Islet of Langerhans (tissue), 1 donor: Measurements from ENCODE around the gene ZFHX3.

Experiments used
- FAIRE-seq: peaks from one replicate; lab custom pipeline; 2011; peaks lifted over from hg19 to GRCh38; lab: Jason Lieb, UNC

ZFHX3 gene

DNA sequence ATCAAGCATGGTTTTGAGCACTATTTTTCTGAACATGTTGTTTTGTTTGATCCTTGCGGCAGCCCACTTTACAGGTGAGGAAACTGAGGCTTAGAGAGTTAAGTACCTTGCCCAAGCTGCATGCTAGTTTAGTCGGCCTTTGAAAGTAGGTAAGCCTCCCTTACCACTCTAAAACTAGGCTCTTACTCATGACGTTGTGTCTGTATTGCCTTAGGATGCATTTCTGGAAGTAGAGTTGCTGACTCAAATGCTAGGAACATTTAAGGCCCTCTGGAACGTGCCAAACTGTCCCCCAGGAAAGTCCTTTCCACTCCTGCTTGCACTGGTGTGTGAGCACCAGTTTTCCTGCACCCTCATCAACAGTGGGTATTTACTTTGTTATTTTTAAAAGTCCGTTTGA, 76.6 kb downstream of the ZFHX3 start:
- FAIRE-seq, result no peak

GRCh38 chr16:72970656-72971055, 77.3 kb downstream of the ZFHX3 start:
- FAIRE-seq, result no peak

- no peak for FAIRE-seq
These were observed 78.1 kb downstream of the ZFHX3 start for GRCh38 chr16:72969812-72970211.

- FAIRE-seq, result no peak
These were observed 78.8 kb downstream of the ZFHX3 start for GRCh38 chr16:72969146-72969545.

- no peak for FAIRE-seq
These were observed 80.0 kb downstream of the ZFHX3 start for GRCh38 chr16:72967941-72968340.

DNA sequence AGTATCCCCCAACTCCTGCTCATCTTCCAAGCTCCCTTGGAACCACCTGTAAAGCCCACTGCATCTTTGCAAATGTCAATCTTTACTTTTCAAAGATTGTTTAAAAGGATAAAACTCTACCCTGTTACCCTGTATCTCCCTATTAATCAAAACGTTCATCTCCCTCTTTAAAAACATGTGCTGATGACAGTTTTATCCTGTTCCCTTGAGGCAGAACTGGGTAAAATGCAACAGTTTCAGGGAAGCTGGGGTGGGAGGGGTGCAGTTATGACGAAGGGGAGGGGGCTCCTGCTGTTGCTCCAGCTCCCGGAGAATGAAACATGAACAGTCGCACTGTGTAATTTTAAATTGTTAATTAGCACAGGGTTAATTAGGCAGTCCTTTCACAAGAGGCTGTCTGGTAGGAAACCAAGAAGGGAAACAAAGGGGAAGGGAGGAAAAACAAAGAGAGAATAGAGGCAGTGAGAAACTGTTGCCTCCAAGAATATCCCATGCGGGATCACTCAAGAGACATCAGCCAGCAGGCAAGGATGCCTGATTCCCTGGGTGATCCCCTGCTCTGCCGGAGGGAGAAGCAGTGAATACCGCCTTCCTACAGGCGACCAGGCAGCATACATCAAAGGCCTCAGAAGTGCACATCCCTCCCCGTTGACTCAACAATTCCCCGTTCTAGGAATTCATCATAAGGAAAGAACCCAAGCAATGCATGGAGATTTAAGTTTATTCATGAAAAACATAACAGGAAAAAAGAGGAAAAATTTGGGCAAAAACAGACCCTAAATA, 84.2 kb downstream of the ZFHX3 start:
- no peak for FAIRE-seq

DNA sequence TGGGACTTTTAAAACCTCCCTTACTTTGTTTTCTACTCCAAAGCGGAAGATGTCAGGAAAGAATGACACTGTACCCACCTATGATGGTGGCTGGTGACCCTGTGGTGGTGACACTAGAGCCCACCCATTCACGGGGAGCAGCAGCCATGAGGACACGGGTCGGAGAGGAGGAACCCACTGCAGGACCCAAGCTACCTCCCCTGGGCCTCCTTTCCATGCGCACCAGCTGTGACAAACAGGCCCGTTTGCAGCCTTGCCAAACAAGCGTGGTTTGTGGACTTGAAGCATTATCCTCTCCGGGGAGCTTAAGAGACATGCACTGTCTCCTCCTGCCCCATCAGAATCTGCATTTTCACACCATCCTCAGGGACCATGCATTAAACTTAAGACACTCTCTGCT, 85.6 kb downstream of the ZFHX3 start:
- FAIRE-seq, result no peak

GRCh38 chr16:72961863-72962262, 86.1 kb downstream of the ZFHX3 start:
- no peak for FAIRE-seq

GRCh38 chr16:72961115-72961832, 86.7 kb downstream of the ZFHX3 start:
- FAIRE-seq, result peak; percentile 27

- FAIRE-seq, result no peak
These were observed 87.8 kb downstream of the ZFHX3 start for GRCh38 chr16:72960101-72960500.

DNA sequence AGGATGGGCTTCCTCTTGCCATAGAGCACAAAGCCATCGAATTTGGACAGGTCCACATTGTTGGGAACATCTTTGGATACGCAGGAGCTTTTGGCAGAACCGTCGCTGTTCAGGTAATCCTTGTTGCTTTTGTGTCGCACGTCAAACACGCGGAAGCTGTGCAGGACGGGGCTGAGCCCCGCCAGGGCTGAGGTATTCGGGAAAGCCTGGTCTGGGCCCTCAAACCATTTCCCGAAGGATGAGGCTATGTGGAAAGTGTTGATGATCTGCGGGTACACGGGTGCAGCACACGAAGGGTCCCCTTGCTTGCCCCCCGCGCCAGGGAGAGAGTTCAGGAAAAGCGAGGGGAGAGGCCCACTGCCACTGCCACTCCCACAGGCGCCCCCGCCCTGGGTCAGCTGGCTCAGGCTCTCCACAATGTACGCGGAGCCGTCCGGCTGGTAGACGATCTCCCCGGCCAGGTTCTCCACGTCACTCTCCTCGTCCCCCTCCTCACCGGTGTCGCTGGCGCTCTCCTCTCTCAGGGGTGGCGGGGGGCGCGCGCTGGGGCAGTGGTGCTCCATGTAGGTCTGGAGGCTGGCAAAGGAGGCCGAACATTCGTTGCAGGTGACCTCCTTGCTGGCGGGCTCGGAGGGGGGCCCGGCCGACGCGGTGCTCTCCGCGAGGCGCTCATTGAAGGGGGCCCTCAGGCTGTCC, 88.5 kb downstream of the ZFHX3 start:
- FAIRE-seq, result no peak

DNA sequence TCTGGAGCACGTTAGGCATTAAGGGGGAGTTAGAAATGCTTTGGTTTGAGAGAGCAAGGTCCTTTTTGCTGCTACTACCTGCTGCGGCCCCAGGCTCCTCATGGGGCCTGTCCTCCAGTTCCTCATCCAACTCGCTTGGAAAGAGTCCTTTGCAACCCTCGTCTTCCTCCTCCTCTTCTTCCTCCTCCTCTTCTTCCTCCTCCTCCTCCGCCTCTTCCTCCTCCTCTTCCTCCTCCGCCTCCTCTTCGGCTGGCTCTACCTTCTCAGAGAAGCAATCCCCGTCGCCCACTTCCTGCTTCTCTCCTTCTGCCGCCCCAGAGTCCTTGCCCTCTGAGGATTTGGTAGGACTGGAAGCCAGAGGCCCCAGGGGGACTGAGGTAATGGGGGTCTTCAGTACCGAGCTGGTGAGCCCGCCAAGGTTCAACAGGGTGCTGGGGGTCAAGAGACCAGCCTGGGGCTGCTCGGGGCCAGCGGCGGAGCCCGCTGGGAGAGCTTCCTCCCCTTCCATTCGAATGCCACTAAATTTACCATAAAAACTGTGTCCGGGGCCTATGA, 89.3 kb downstream of the ZFHX3 start:
- no peak for FAIRE-seq

- no peak for FAIRE-seq
These were observed 90.3 kb downstream of the ZFHX3 start for GRCh38 chr16:72957303-72958277.

- FAIRE-seq, result no peak
These were observed 91.5 kb downstream of the ZFHX3 start for GRCh38 chr16:72956124-72957064.

DNA sequence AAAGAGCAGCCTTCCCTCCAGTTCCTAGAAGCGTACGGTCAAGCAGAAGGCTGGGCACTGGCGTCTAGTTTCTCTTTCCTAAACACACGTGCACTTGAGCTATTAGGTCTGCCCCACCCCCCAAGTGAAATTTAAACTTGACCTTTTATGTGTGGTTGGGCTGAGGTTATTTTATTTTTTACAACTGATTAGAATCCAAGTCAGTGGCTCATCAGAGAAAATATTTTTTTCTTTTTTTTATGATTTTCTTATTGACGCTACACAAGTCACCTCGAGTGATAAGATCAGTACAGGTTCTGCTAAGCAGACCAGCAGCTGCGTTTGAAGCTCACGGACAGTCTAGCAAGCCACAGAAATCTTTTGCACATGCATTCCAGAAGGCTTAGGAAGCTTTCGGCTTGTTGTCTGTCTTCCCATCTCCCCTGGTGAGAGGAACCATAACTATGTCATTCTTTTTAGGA, 95.1 kb downstream of the ZFHX3 start:
- FAIRE-seq, result no peak

DNA sequence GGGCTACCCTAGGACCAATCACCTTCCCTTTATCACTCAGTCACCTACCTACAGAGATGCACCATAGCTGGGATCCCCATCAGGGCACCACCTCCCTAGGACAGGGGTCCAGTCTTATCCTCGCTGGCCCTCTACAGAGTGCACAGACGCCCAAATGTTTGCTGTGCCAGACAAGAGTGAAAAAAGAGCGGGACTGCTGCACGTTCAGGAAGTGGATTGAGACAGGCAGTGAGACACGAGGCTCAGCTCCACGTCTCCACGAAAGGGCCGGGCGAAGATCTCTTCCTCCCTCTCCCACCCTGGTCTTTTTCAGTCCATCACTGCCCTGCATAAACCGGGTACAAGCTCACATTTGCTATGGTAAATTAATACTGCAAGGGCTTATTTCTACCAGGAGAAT, 95.5 kb downstream of the ZFHX3 start:
- no peak for FAIRE-seq

DNA sequence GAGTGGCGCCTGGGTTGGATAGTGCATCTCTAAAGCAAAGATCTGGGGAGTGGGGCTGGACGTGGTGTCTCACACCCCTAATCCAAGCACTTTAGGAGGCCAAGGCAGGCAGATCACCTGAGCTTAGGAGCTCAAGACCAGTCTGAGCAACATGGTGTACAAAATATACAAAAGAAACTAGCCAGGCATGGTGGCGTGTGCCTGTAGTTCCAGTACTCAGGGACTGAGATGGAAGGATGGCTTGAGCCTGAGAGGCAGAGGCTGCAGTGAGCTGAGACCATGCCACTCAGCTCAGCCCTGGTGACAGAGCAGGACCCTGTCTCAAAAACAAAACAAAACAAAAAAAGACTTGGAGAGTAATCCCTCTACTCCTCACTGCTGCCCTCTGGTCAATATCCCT, 96.0 kb downstream of the ZFHX3 start:
- no peak for FAIRE-seq

DNA sequence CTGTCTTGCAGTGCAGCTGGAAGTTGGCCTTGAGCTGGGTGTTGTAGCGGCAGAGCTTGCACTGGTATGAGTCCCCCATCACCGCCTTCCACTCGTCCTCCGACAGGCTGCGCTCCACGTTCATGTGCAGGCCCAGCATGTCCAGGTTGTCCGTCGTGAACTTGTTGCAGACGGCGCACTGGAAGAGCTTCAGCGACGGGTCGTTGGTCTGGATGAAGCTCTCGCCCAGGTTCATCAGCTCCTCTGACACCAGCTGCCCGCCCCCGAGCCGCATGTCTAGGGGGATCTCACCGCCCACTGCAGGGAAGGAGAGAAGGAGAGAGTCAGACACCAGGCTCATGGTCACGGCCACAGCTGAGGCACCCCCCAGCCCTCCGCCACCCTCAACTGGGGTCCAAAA, 97.3 kb downstream of the ZFHX3 start:
- FAIRE-seq, result no peak

DNA sequence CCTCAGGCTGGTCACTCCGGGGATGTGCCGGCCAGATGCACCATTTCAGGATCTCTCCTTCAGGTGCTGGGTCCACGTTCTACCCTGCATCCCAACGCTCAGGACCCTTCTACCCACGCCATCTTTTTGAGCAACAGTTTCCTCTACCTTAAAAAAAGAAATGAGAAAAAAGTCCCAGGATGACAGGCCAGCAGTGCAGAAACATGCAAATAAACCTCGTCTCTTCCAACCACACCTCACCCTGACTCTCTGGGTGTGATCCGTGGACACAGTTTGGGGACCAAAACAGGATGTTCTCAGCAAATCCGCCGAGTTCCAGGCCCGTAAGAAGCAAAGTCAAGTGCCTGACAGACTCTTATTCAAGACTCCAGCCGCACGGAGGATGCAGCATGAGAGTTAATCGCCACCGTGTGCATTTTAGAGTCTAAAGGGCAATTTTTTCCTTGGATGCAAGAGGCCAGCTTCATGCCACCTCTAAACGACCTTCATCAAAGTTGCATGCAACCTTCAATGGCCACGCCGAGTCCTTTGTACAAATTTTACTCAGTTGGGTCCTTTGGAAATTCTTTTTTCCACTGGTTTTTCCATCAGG, 99.6 kb downstream of the ZFHX3 start:
- no peak for FAIRE-seq
